ENCODE data around the gene UGDH. TPM values are rescaled to one million over a fixed set of nuclear protein-coding genes. Genes with fewer than 3 reads are reported as not detected.

The UGDH gene
- total and polyA plus RNA-seq, 2 of the 13 experiments (the other 11 are each of a cell fraction or from before 2014, with no cell fraction given), result 99.0 to 384 TPM

DNA sequence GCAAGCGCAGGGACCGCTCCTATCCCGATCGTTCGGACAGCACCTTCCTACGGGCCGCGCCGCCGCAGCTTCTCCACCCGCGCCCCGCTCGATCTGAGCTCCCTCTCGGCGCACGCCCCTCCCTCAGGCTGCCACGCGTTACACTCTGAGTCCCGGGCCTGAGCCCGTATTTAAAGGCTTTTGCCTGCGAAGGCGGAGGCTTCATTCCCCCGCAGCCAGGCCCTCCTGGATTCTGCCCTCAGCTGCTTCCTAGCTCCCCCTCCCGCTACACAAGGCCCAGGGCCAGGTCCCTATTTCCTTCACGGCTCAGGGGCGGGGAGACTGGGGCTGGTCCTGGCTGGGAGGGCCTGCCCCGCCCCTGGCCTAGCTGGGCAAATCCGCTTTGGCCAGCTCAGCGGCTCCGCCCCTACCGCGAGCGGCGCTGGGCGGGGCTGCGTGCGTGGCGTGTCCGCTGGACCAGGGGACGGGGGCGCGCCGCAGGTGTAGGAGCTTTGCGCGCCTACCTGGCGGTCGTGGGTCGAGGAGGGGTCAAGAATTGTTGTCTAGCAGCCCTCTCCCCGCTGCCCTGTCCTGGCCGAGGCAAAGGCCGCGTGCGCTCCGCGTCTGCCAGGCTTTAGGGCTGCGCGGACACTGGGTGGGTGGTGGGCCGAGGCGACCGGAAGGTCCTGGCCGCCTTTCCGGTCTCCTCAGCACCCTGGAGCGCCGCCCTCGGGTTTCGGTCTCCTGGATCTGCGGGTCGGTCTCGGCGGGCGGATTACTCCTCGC, at the start of gene UGDH (continued):
- 0 out of 2 replicates have a peak, but pooled peaks have one; percentile 30 for TF ChIP-seq ZNF841 (CRISPR knock-in tag; IDR thresholded peaks at IDR 0.05; ENCODE audit: borderline replicate concordance)
- TF ChIP-seq, protein P1, sequence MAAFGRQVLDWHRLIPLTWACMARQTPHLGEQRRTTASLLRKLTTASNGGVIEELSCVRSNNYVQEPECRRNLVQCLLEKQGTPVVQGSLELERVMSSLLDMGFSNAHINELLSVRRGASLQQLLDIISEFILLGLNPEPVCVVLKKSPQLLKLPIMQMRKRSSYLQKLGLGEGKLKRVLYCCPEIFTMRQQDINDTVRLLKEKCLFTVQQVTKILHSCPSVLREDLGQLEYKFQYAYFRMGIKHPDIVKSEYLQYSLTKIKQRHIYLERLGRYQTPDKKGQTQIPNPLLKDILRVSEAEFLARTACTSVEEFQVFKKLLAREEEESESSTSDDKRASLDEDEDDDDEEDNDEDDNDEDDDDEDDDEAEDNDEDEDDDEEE (CRISPR knock-in tag; IDR thresholded peaks at IDR 0.05), result no peak; the same call in none of the 2 replicates
- TF ChIP-seq ZBTB44 (CRISPR knock-in tag; IDR thresholded peaks at IDR 0.05), result peak; percentile 87
- TF ChIP-seq RXRB (CRISPR knock-in tag; IDR thresholded peaks at IDR 0.05; ENCODE audit: borderline replicate concordance), result peak; percentile 80
- peak; percentile 83; the same call in 1 of the 2 replicates for TF ChIP-seq ZKSCAN8 (CRISPR knock-in tag; IDR thresholded peaks at IDR 0.05; ENCODE audit: borderline replicate concordance)
- no peak for TF ChIP-seq AKNA (CRISPR knock-in tag; IDR thresholded peaks at IDR 0.05; ENCODE audit: borderline replicate concordance)
- peak; percentile 60 for TF ChIP-seq BCL6 (CRISPR knock-in tag; IDR thresholded peaks at IDR 0.05)
- TF ChIP-seq FUBP1 (CRISPR knock-in tag; IDR thresholded peaks at IDR 0.05; ENCODE audit: borderline replicate concordance), result no peak
- peak; percentile 68; the same call in 1 of the 2 replicates for TF ChIP-seq SMAD3 (CRISPR knock-in tag; IDR thresholded peaks at IDR 0.05)
- TF ChIP-seq XBP1 (CRISPR knock-in tag; IDR thresholded peaks at IDR 0.05), result peak; percentile 61; the same call in 1 of the 2 replicates
- TF ChIP-seq, protein P2, sequence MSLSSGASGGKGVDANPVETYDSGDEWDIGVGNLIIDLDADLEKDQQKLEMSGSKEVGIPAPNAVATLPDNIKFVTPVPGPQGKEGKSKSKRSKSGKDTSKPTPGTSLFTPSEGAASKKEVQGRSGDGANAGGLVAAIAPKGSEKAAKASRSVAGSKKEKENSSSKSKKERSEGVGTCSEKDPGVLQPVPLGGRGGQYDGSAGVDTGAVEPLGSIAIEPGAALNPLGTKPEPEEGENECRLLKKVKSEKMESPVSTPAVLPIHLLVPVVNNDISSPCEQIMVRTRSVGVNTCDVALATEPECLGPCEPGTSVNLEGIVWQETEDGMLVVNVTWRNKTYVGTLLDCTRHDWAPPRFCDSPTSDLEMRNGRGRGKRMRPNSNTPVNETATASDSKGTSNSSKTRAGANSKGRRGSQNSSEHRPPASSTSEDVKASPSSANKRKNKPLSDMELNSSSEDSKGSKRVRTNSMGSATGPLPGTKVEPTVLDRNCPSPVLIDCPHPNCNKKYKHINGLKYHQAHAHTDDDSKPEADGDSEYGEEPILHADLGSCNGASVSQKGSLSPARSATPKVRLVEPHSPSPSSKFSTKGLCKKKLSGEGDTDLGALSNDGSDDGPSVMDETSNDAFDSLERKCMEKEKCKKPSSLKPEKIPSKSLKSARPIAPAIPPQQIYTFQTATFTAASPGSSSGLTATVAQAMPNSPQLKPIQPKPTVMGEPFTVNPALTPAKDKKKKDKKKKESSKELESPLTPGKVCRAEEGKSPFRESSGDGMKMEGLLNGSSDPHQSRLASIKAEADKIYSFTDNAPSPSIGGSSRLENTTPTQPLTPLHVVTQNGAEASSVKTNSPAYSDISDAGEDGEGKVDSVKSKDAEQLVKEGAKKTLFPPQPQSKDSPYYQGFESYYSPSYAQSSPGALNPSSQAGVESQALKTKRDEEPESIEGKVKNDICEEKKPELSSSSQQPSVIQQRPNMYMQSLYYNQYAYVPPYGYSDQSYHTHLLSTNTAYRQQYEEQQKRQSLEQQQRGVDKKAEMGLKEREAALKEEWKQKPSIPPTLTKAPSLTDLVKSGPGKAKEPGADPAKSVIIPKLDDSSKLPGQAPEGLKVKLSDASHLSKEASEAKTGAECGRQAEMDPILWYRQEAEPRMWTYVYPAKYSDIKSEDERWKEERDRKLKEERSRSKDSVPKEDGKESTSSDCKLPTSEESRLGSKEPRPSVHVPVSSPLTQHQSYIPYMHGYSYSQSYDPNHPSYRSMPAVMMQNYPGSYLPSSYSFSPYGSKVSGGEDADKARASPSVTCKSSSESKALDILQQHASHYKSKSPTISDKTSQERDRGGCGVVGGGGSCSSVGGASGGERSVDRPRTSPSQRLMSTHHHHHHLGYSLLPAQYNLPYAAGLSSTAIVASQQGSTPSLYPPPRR (CRISPR knock-in tag; IDR thresholded peaks at IDR 0.05; ENCODE audit: borderline replicate concordance), result peak; percentile 66; the same call in 1 of the 2 replicates
- TF ChIP-seq HDAC6 (IDR thresholded peaks at IDR 0.05; ENCODE audit: low read depth, low read length), result no peak
- peak; percentile 95 for TF ChIP-seq POLR2AphosphoS2 (IDR thresholded peaks at IDR 0.05; ENCODE audit: low read depth, low read length)
